ENCODE data around the gene ZNF189.

The ZNF189 gene

GRCh38 chr9:101442736-101443135 lies 44.1 kb downstream of the ZNF189 start:
- no peak for TF ChIP-seq SPI1 (IDR thresholded peaks at IDR 0.05; ENCODE audit: borderline replicate concordance, low read depth)
- TF ChIP-seq, protein P1, sequence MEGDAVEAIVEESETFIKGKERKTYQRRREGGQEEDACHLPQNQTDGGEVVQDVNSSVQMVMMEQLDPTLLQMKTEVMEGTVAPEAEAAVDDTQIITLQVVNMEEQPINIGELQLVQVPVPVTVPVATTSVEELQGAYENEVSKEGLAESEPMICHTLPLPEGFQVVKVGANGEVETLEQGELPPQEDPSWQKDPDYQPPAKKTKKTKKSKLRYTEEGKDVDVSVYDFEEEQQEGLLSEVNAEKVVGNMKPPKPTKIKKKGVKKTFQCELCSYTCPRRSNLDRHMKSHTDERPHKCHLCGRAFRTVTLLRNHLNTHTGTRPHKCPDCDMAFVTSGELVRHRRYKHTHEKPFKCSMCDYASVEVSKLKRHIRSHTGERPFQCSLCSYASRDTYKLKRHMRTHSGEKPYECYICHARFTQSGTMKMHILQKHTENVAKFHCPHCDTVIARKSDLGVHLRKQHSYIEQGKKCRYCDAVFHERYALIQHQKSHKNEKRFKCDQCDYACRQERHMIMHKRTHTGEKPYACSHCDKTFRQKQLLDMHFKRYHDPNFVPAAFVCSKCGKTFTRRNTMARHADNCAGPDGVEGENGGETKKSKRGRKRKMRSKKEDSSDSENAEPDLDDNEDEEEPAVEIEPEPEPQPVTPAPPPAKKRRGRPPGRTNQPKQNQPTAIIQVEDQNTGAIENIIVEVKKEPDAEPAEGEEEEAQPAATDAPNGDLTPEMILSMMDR (IDR thresholded peaks at IDR 0.05; ENCODE audit: insufficient read depth, low read length): no peak
- TF ChIP-seq, protein P2, sequence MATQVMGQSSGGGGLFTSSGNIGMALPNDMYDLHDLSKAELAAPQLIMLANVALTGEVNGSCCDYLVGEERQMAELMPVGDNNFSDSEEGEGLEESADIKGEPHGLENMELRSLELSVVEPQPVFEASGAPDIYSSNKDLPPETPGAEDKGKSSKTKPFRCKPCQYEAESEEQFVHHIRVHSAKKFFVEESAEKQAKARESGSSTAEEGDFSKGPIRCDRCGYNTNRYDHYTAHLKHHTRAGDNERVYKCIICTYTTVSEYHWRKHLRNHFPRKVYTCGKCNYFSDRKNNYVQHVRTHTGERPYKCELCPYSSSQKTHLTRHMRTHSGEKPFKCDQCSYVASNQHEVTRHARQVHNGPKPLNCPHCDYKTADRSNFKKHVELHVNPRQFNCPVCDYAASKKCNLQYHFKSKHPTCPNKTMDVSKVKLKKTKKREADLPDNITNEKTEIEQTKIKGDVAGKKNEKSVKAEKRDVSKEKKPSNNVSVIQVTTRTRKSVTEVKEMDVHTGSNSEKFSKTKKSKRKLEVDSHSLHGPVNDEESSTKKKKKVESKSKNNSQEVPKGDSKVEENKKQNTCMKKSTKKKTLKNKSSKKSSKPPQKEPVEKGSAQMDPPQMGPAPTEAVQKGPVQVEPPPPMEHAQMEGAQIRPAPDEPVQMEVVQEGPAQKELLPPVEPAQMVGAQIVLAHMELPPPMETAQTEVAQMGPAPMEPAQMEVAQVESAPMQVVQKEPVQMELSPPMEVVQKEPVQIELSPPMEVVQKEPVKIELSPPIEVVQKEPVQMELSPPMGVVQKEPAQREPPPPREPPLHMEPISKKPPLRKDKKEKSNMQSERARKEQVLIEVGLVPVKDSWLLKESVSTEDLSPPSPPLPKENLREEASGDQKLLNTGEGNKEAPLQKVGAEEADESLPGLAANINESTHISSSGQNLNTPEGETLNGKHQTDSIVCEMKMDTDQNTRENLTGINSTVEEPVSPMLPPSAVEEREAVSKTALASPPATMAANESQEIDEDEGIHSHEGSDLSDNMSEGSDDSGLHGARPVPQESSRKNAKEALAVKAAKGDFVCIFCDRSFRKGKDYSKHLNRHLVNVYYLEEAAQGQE (IDR thresholded peaks at IDR 0.05; ENCODE audit: insufficient replicate concordance, low read depth): no peak
- no peak for TF ChIP-seq GABPA (IDR thresholded peaks at IDR 0.05; ENCODE audit: low read depth)
- no peak overlapping the region for H3K27ac ChIP-seq (replicated peaks)
- DNase-seq (ENCODE audit: low read depth in 1 of 2, low spot score in 1 of 2): no peak

DNA sequence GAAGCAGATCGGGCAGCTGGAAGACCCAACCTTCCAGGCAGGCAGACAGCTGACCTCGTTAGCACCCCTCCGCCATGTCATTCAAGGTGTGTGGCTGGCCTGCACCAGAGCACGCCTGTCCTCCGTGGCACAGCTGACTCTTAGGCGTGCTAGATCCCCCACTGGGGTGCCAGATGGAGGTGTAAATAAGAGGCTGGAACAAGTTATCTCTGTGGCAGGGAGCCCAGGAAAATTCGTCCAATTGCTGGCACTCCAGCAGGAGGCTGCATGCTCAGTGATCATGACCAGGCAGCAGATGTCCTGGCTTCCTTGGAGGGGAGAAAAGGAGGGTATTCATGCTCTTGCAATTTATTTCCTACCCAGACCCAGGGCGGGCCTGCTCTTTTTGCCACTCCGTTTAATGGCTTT lies 44.7 kb downstream of the ZNF189 start:
- TF ChIP-seq SPI1 (IDR thresholded peaks at IDR 0.05; ENCODE audit: borderline replicate concordance, low read depth) (no peak), POLR2AphosphoS5 (IDR thresholded peaks at IDR 0.05; ENCODE audit: low read depth) (no peak), GABPA (IDR thresholded peaks at IDR 0.05; ENCODE audit: low read depth) (no peak)
- TF ChIP-seq, protein P2 (IDR thresholded peaks at IDR 0.05; ENCODE audit: insufficient replicate concordance, low read depth): no peak
- TF ChIP-seq, protein P1 (IDR thresholded peaks at IDR 0.05; ENCODE audit: insufficient read depth, low read length): no peak
- Histone ChIP-seq H3K4me3 (replicated peaks; ENCODE audit: insufficient read depth, low read length) (no peak overlapping the region), H3K27me3 (ENCODE audit: insufficient read depth, poor library complexity, severe bottlenecking) (peaks cover 2% of the 10 kb centered on the region), H3K27ac (replicated peaks) (no peak overlapping the region)
- DNase-seq (ENCODE audit: low read depth in 1 of 2, low spot score in 1 of 2): no peak

More at GRCh38 chr9:101442736-101443135, 44.1 kb downstream of the ZNF189 start:
- peaks cover 2% of the 10 kb centered on the region for H3K27me3 ChIP-seq (ENCODE audit: insufficient read depth, poor library complexity, severe bottlenecking)
- H3K4me3 ChIP-seq (replicated peaks; ENCODE audit: insufficient read depth, low read length): no peak overlapping the region

GRCh38 chr9:101445353-101446029 lies 46.8 kb downstream of the ZNF189 start:
- Histone ChIP-seq H3K27me3 (ENCODE audit: insufficient read depth, poor library complexity, severe bottlenecking) (peaks cover 11% of the 10 kb centered on the region), H3K27ac (replicated peaks) (no peak overlapping the region), H3K4me3 (replicated peaks; ENCODE audit: insufficient read depth, low read length) (no peak overlapping the region)
- no peak for DNase-seq (ENCODE audit: low read depth in 1 of 2, low spot score in 1 of 2)
- TF ChIP-seq POLR2AphosphoS5 (IDR thresholded peaks at IDR 0.05; ENCODE audit: low read depth): no peak
- TF ChIP-seq, protein P1 (IDR thresholded peaks at IDR 0.05; ENCODE audit: insufficient read depth, low read length): no peak

GRCh38 chr9:101446732-101447131 lies 48.1 kb downstream of the ZNF189 start:
- Histone ChIP-seq H3K27ac (replicated peaks) (no peak overlapping the region), H3K27me3 (ENCODE audit: insufficient read depth, poor library complexity, severe bottlenecking) (peaks cover 11% of the 10 kb centered on the region), H3K4me3 (replicated peaks; ENCODE audit: insufficient read depth, low read length) (no peak overlapping the region)
- no peak for DNase-seq (ENCODE audit: low read depth in 1 of 2, low spot score in 1 of 2)
- TF ChIP-seq GABPA (IDR thresholded peaks at IDR 0.05; ENCODE audit: low read depth): no peak
- TF ChIP-seq, protein P1 (IDR thresholded peaks at IDR 0.05; ENCODE audit: insufficient read depth, low read length): no peak
